ENCODE results near the gene OR9Q1. TPM values are rescaled to one million over a fixed set of nuclear protein-coding genes. Genes with fewer than 3 reads are reported as not detected.

OR9Q1 gene, protein sequence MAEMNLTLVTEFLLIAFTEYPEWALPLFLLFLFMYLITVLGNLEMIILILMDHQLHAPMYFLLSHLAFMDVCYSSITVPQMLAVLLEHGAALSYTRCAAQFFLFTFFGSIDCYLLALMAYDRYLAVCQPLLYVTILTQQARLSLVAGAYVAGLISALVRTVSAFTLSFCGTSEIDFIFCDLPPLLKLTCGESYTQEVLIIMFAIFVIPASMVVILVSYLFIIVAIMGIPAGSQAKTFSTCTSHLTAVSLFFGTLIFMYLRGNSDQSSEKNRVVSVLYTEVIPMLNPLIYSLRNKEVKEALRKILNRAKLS
- not detected in 3 replicates for polyA plus RNA-seq
- polyA plus RNA-seq (2011; ENCODE audit: low read depth): not detected
- not detected in 2 replicates for polyA plus RNA-seq (2011; cell fraction: cytosol; rRNA removed)
- not detected in 2 replicates for polyA plus RNA-seq (2011; cell fraction: nucleus; rRNA removed)
- not detected in 2 replicates for polyA plus RNA-seq (2012; ENCODE audit: low replicate concordance)
- not detected in 3 replicates for polyA minus RNA-seq
- polyA minus RNA-seq (2011; cell fraction: cytosol; rRNA and poly(A)+ RNA removed): not detected
- not detected in 2 replicates for polyA minus RNA-seq (2011; cell fraction: nucleus; rRNA and poly(A)+ RNA removed)

DNA sequence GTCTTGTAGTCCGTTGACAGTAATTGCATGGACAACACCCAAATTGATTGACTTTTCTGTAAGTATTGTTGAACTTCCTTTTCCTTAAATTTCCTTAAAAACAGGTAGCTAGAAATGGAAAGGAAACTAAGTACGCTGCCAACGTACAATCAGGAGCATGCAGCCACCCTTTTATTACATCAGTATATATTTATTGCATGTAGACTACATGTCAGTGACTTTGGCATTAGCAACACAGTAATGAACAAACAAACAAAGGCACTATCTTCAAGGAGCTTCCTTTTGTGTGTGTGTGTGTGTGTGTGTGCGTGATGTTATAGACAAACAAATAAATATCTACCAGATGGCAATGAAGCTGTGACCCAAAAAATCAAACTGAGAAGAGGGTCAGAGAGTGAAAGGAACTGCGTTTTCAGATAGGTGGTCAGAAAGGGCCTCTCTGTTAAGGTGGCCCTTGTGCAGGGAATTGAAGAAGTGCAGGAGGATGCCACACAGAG, at the start of gene OR9Q1:
TSS of gene OR9Q1 (plus strand) at position 447 of the 497 bp plus-strand sequence. CDS start 155,564 bp downstream, outside the sequence.
- Histone ChIP-seq H3K9me3 (ENCODE audit: control insufficient read depth, low read depth, low read length) (no peaks in the 10 kb centered on the region), H2AFZ (ENCODE audit: control insufficient read depth, low read length) (peak within 1 kb of the TSS; percentile 20), H3K9me1 (ENCODE audit: control insufficient read depth, extremely low read depth, insufficient read depth, low read length) (no peaks in the 10 kb centered on the region), H3K79me2 (ENCODE audit: control insufficient read depth, insufficient read depth, low read length) (no peaks in the 10 kb centered on the region), H3K9ac (ENCODE audit: control insufficient read depth, extremely low read depth, insufficient read depth, low read length) (no peak within 1 kb of the TSS), H3K4me1 (ENCODE audit: control insufficient read depth, extremely low read depth, insufficient read depth, low read length) (no peaks in the 10 kb centered on the region), H3K4me3 (ENCODE audit: control insufficient read depth in 2 of 3, extremely low read depth in 1 of 3, insufficient read depth in 2 of 3, low read depth in 1 of 3, low read length in 3 of 3) (no peak within 1 kb of the TSS), H4K20me1 (ENCODE audit: control insufficient read depth, extremely low read depth, insufficient read depth, low read length) (no peaks in the 10 kb centered on the region), H3K4me2 (ENCODE audit: control insufficient read depth, extremely low read depth, insufficient read depth, low read depth, low read length) (peak within 1 kb of the TSS; percentile 20), H3K27me3 (ENCODE audit: control insufficient read depth, extremely low read depth, insufficient read depth, low read length) (no peaks in the 10 kb centered on the region), H3K27ac (ENCODE audit: control insufficient read depth, insufficient read depth, low read length) (no peak within 1 kb of the TSS), H3K36me3 (ENCODE audit: control insufficient read depth in 2 of 2, extremely low read depth in 1 of 2, insufficient read depth in 2 of 2, low read length in 2 of 2) (no peaks in the 10 kb centered on the region)
- TF ChIP-seq EZH2 (IDR thresholded peaks at IDR 0.05; ENCODE audit: low read length): no peak
- TF ChIP-seq, protein P1, sequence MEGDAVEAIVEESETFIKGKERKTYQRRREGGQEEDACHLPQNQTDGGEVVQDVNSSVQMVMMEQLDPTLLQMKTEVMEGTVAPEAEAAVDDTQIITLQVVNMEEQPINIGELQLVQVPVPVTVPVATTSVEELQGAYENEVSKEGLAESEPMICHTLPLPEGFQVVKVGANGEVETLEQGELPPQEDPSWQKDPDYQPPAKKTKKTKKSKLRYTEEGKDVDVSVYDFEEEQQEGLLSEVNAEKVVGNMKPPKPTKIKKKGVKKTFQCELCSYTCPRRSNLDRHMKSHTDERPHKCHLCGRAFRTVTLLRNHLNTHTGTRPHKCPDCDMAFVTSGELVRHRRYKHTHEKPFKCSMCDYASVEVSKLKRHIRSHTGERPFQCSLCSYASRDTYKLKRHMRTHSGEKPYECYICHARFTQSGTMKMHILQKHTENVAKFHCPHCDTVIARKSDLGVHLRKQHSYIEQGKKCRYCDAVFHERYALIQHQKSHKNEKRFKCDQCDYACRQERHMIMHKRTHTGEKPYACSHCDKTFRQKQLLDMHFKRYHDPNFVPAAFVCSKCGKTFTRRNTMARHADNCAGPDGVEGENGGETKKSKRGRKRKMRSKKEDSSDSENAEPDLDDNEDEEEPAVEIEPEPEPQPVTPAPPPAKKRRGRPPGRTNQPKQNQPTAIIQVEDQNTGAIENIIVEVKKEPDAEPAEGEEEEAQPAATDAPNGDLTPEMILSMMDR (optimal IDR thresholded peaks at IDR 0.05 in 1 of 3, IDR thresholded peaks at IDR 0.05 in 1 of 3, conservative IDR thresholded peaks at IDR 0.05 in 1 of 3; ENCODE audit: extremely low read depth in 1 of 3, insufficient read depth in 2 of 3, low read length in 3 of 3): no peak
- dilution Hi-C loops (cut with MboI; ENCODE audit: extremely low pct_ligation_motif_present, low sequenced_read_pairs): no loop called here
- no peak for DNase-seq (ENCODE audit: low read depth, low spot score)
- no peak for FAIRE-seq

DNA sequence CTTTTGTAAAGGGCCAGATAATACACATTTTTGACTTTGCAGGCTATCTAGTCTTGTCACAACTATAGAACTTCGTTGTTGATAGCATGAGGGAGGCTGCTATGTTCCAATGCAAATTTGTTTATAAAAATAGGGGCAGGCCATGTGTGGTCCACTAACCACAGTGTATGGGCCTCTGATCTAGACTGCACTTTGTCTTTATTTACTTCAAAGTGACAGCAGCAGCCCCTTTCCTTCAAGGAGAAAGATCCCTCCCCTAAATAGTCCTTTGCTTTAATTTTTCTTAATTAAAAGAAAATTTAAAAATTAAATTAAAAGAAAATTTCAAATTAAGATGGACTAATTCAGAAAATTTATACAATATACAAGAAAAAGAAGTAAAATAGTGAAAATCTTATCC, 49.5 kb upstream of the OR9Q1 start:
- no peak overlapping the region for H3K4me3 ChIP-seq (ENCODE audit: control insufficient read depth in 2 of 3, extremely low read depth in 1 of 3, insufficient read depth in 2 of 3, low read depth in 1 of 3, low read length in 3 of 3)
- no peak overlapping the region for H3K4me2 ChIP-seq (ENCODE audit: control insufficient read depth, extremely low read depth, insufficient read depth, low read depth, low read length)
- H3K27ac ChIP-seq (ENCODE audit: control insufficient read depth, insufficient read depth, low read length): no peak overlapping the region
- DNase-seq (ENCODE audit: low read depth, low spot score) (no peak), FAIRE-seq (no peak)
- TF ChIP-seq, protein P1 (optimal IDR thresholded peaks at IDR 0.05 in 1 of 3, IDR thresholded peaks at IDR 0.05 in 1 of 3, conservative IDR thresholded peaks at IDR 0.05 in 1 of 3; ENCODE audit: extremely low read depth in 1 of 3, insufficient read depth in 2 of 3, low read length in 3 of 3): no peak
- no peak for TF ChIP-seq EZH2 (IDR thresholded peaks at IDR 0.05; ENCODE audit: low read length)
- no peaks in the 10 kb centered on the region for H3K36me3 ChIP-seq (ENCODE audit: control insufficient read depth in 2 of 2, extremely low read depth in 1 of 2, insufficient read depth in 2 of 2, low read length in 2 of 2)
- H3K9me3 ChIP-seq (ENCODE audit: control insufficient read depth, low read depth, low read length): no peaks in the 10 kb centered on the region
- no peaks in the 10 kb centered on the region for H4K20me1 ChIP-seq (ENCODE audit: control insufficient read depth, extremely low read depth, insufficient read depth, low read length)
- no peaks in the 10 kb centered on the region for H3K27me3 ChIP-seq (ENCODE audit: control insufficient read depth, extremely low read depth, insufficient read depth, low read length)
- dilution Hi-C loops (cut with MboI; ENCODE audit: extremely low pct_ligation_motif_present, low sequenced_read_pairs): no loop called here
- H3K79me2 ChIP-seq (ENCODE audit: control insufficient read depth, insufficient read depth, low read length): no peaks in the 10 kb centered on the region
- no peak overlapping the region for H2AFZ ChIP-seq (ENCODE audit: control insufficient read depth, low read length)
- H3K4me1 ChIP-seq (ENCODE audit: control insufficient read depth, extremely low read depth, insufficient read depth, low read length): no peaks in the 10 kb centered on the region
- no peak overlapping the region for H3K9ac ChIP-seq (ENCODE audit: control insufficient read depth, extremely low read depth, insufficient read depth, low read length)
- no peaks in the 10 kb centered on the region for H3K9me1 ChIP-seq (ENCODE audit: control insufficient read depth, extremely low read depth, insufficient read depth, low read length)

Measured in keratinocyte (primary cell).